AG09309 (cell line): ENCODE data around the gene SLCO3A1.

ENCODE experiments used
- DNase-seq: peaks from one replicate; pipeline ENCODE4 v3.0.0-alpha.2; 2010; ENCODE audit warnings: low read depth
- H3K4me3 ChIP-seq: 2 replicates; pipeline ENCODE4 v1.5.1; 2011; ENCODE audit warnings: mild to moderate bottlenecking, low read depth, low read length, moderate library complexity; ENCODE audit not compliant: control insufficient read depth
- TF ChIP-seq, protein P1 (sequence below): IDR thresholded peaks from 2 replicates; pipeline ENCODE4 v1.5.1; 2011; ENCODE audit warnings: mild to moderate bottlenecking, low read depth, low read length, inconsistent platforms; ENCODE audit not compliant: insufficient read depth, control insufficient read depth; ENCODE audit errors: missing control alignments

SLCO3A1 gene

DNA sequence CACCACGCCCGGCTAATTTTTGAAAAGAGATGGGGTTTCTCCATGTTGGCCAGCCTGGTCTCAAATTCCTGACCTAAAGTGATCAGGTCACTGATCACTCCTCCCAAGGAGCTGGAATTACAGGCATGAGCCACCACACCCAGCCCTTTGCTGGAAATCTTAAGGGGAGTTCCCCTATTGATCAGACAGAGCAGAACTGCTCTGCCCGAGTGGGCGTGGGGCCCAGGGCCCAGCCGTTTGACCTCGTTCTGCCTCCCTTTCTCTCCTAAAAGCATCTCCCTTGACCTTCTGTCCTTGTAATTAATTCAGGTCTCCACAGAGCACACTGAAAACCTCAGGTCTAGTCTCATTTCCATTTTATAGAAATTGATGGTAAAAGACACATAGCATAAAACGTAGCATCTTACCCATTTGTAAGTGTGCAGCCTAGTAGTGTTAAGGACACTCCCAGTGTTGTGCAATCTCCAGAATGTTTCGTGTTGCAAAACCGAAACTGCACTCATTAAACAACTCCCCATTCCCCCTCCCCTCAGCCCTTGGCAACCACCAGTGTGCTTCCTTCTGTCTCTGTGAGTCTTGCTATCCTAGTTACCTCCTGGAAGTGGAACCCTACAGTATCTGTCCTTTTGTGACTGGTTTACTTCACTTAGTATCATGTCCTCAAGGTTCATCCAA lies 89.3 kb downstream of the SLCO3A1 start:
- DNase-seq = peak; percentile 83
- no peak overlapping the region for H3K4me3 ChIP-seq
- TF ChIP-seq, protein P1, sequence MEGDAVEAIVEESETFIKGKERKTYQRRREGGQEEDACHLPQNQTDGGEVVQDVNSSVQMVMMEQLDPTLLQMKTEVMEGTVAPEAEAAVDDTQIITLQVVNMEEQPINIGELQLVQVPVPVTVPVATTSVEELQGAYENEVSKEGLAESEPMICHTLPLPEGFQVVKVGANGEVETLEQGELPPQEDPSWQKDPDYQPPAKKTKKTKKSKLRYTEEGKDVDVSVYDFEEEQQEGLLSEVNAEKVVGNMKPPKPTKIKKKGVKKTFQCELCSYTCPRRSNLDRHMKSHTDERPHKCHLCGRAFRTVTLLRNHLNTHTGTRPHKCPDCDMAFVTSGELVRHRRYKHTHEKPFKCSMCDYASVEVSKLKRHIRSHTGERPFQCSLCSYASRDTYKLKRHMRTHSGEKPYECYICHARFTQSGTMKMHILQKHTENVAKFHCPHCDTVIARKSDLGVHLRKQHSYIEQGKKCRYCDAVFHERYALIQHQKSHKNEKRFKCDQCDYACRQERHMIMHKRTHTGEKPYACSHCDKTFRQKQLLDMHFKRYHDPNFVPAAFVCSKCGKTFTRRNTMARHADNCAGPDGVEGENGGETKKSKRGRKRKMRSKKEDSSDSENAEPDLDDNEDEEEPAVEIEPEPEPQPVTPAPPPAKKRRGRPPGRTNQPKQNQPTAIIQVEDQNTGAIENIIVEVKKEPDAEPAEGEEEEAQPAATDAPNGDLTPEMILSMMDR = no peak

DNA sequence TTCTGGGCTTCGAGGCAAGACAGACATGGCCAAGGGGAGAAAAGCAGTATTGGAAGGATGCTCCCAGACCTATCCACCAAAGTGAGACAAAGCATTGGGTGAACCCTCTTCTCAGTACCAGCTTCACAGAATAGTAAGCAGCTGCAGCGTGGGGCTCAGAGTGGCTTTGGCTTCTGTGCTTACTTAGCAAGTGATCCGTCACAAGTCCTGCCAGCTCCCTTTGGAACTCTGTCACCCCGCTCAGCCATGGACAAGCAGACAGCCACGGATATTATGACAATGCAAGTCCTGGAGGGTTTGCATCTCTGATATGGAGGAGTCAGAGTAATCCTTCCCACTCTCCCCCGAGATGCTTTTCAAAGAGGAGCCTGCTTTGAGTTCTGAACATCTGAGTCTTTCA lies 90.8 kb downstream of the SLCO3A1 start:
- TF ChIP-seq, protein P1 = no peak
- no peak overlapping the region for H3K4me3 ChIP-seq
- DNase-seq = no peak

DNA sequence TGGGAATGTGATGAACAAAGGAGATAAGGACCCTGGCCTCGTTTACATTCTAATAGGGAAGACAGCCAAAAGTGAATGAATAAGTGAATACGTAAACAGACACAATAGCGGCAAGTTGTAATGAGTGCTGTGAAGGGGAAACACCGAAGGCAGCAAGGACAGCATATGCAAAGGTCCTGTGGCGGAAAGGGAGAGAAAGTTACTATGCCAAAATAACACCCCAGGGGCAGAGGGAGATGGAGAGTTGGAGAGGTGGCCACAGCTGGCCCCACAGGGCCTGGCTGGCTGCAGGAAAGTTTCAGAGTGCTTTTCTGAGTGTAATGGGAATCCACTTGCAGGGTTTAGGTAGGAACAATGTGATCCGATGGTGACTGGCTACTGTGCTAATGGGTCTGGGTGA lies 91.9 kb downstream of the SLCO3A1 start:
- TF ChIP-seq, protein P1 = no peak
- no peak for DNase-seq
- no peak overlapping the region for H3K4me3 ChIP-seq

DNA sequence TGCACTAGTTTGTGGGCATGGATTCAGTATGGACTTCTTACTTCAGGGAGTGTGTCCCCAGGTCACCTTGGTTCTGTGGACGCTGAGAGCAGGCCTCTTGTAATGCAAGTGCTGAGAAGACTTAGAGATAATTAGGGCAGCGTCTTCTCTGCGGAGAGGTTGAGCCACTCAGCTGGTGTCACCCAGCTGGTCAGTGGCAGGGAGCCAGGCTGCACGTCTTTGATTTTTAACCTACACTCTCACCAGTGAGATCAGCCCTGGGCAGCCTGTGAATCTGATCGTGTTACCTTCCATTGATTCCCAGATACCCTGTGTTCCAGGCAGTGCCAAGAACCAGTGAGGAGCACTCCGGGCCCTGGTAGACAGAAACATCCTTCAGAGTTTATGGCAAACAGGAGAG lies 92.6 kb downstream of the SLCO3A1 start:
- DNase-seq = no peak
- TF ChIP-seq, protein P1 = no peak
- no peak overlapping the region for H3K4me3 ChIP-seq

DNA sequence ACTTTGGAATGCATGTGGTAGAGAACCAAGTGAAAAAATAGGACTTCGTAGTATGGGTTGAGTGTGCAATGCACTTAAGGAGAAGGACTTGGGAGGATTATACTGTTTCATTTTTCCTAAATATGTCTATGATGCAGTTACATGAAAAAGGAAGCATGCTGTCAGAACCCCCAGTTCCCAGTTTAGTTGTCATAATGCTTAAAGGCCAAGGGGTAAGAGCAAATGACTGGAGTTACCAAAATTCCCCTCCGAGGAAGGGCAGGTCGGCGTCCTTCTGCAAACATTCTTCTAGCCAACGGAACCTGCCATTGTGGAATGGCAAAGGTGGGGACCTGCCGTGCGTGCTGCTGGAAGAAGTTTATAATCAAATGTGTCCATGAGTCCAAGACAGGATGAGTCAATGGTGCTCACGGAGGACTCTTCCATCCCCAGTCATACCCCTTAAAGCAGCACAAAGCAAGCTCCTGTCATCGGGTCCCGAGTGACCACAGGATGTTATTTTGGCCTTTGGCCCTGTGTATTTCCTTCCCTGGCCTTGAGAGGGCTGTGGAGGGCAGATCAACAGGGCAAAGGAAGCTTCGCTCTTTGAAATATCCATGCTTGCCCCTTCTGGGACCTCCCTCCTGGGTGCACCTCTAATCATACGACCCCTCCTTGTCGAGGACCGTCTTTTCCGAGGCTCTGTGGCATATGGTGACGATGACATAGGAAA lies 93.2 kb downstream of the SLCO3A1 start:
- no peak overlapping the region for H3K4me3 ChIP-seq
- TF ChIP-seq, protein P1 = peak; percentile 3
- no peak for DNase-seq

DNA sequence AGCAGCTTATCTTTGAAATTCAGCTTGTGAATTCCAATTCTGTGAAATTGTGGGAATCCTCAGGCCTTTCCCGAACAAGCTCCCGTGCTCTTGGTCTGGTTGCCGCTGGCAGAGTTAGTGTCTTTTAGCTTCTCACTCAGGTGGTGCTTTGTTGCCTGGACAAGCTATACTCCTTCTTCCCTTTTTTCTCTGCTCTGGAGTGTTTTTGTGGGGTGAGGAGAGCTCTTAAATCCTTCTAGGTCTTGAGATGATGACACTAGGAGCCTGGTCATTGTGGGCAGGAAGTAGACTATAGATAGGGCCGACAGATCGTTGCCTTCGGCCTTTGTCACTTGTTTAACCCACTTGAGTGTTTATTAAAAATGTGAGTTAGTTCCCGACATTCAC lies 93.8 kb downstream of the SLCO3A1 start:
- TF ChIP-seq, protein P1 = no peak
- DNase-seq = no peak
- H3K4me3 ChIP-seq = no peak overlapping the region
